Neural progenitor cell (in vitro differentiated cells): ENCODE data around the gene NFATC1. TPM values are rescaled to one million over a fixed set of nuclear protein-coding genes. Genes with fewer than 3 reads are reported as not detected.
A peak's percentile ranks its signal among the peaks of the same experiment; 100 is the strongest.

Source experiments
- DNase-seq: peaks from one replicate; pipeline ENCODE4 v3.0.0-alpha.2; 2016; ENCODE audit warnings: low spot score
- H2AFZ ChIP-seq: fragments of 200-600 bp; sonication (generic); replicated peaks from 2 replicates; pipeline ENCODE4 v1.6.1; 2016; ENCODE audit warnings: antibody characterized with exemption
- H3F3A ChIP-seq: fragments of 200-600 bp; sonication (generic); 2 replicates; pipeline ENCODE4 v1.6.1; 2016; ENCODE audit warnings: antibody characterized with exemption, low read depth
- H3K27ac ChIP-seq: fragments of 200-600 bp; sonication (generic); 2 replicates; pipeline ENCODE4 v1.5.1; 2016; ENCODE audit warnings: mild to moderate bottlenecking
- H3K27me3 ChIP-seq: fragments of 200-600 bp; sonication (generic); 2 replicates; pipeline ENCODE4 v1.6.1; 2016; ENCODE audit warnings: mild to moderate bottlenecking, moderate library complexity
- H3K36me3 ChIP-seq: fragments of 200-600 bp; sonication (generic); 2 replicates; pipeline ENCODE4 v1.5.1; 2016
- H3K4me1 ChIP-seq: fragments of 200-600 bp; sonication (generic); 2 replicates; pipeline ENCODE4 v1.6.1; 2016; ENCODE audit warnings: mixed run types
- H3K4me2 ChIP-seq: fragments of 200-600 bp; sonication (generic); 2 replicates; pipeline ENCODE4 v1.6.1; 2016
- H3K4me3 ChIP-seq: fragments of 200-600 bp; sonication (generic); 2 replicates; pipeline ENCODE4 v1.5.1; 2016
- H3K79me2 ChIP-seq: fragments of 200-600 bp; sonication (generic); 2 replicates; pipeline ENCODE4 v1.6.1; 2016; ENCODE audit warnings: low read depth
- H3K9ac ChIP-seq: fragments of 200-600 bp; sonication (generic); 2 replicates; pipeline ENCODE4 v1.6.1; 2016
- H3K9me3 ChIP-seq: fragments of 200-600 bp; sonication (generic); 2 replicates; pipeline ENCODE4 v1.5.1; 2016; ENCODE audit warnings: low read depth
- H4K20me1 ChIP-seq: fragments of 200-600 bp; sonication (generic); 2 replicates; pipeline ENCODE4 v1.6.1; 2016; ENCODE audit warnings: low read depth
- H3K27ac Mint-ChIP-seq: 3 replicates; pipeline ENCODE4 v1.8.0; 2021; ENCODE audit warnings: mixed read lengths
- H3K27me3 Mint-ChIP-seq: 2 replicates; pipeline ENCODE4 v1.8.0; 2022; ENCODE audit warnings: low read depth, mild to moderate bottlenecking, inconsistent platforms, moderate library complexity, mixed read lengths; ENCODE audit not compliant: insufficient read depth
- H3K36me3 Mint-ChIP-seq: 3 replicates; pipeline ENCODE4 v1.8.0; 2021; ENCODE audit warnings: mixed read lengths
- H3K4me1 Mint-ChIP-seq: 3 replicates; pipeline ENCODE4 v1.8.0; 2021; ENCODE audit warnings: mixed read lengths
- H3K4me3 Mint-ChIP-seq: 3 replicates; pipeline ENCODE4 v1.8.0; 2021; ENCODE audit warnings: mild to moderate bottlenecking, moderate library complexity, mixed read lengths
- H3K9me3 Mint-ChIP-seq: 3 replicates; pipeline ENCODE4 v1.8.0; 2020; ENCODE audit warnings: mixed read lengths
- EZH2 ChIP-seq: fragments of 200-600 bp; sonication (generic); IDR thresholded peaks from 2 replicates; pipeline ENCODE4 v1.6.1; 2017; ENCODE audit warnings: antibody characterized with exemption, mild to moderate bottlenecking, moderate library complexity
- EZH2phosphoT487 ChIP-seq: fragments of 200-600 bp; sonication (generic); IDR thresholded peaks from 2 replicates; pipeline ENCODE4 v1.6.1; 2017; ENCODE audit warnings: antibody characterized with exemption
- total RNA-seq: library from RNA; depleted of rRNA; stranded (reverse); fragments of >200 nt; gene quantifications from 2 replicates; pipeline ENCODE4 v1.2.3, GENCODE V29; 2015; ENCODE audit warnings: low replicate concordance
- TF ChIP-seq, protein P1 (sequence below): fragments of 200-600 bp; sonication (generic); IDR thresholded peaks from 2 replicates; pipeline ENCODE4 v1.5.1; 2017; ENCODE audit warnings: antibody characterized with exemption, mild to moderate bottlenecking

NFATC1 gene
- total RNA-seq, 1 donor from 2014 or later = 2.3 TPM

DNA sequence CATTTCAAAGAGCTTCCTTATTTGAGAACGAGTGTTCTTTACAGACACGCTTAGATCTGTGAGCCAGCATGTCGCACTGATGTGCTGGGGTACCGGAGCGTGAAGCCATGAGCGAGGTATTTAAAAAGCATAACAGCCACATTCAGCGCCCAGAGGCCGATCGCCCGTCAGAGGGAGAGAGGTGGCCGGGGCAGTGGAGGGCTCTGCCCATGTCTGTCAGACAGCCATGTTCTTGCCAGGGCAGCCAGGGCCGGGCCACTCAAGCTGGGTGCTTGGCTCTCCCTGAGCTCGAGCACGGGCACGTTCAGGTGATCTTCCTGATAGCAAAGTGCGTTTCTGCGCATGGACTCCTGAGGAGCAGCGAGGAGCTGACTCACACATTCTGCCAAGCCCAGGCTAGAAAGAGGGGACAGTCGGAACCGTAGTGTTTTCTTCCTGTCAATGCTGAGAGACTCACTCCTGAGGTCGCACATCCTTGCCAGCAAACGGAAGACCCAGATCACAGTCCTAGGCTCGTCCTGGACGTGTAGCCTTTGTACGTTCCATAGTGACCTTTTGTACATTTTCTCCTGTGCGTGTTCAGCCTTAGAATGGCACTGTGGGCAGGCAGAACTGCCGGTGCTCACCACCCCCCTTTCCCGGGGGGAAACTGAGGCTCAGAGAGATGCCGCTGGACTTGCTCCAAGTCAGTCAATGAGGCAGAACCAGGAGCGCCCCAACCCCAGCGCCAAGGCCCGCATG is 100.7 kb downstream of the NFATC1 start:
- DNase-seq = no peak
- H3F3A ChIP-seq = peaks cover 3% of the 10 kb centered on the region
- H3K4me2 ChIP-seq = no peak overlapping the region
- no peaks in the 10 kb centered on the region for H3K4me1 ChIP-seq
- Mint-ChIP-seq H3K27ac (peak overlapping the region; percentile 18), H3K4me3 (no peak overlapping the region), H3K9me3 (peaks cover 36% of the 10 kb centered on the region), H3K27me3 (no peaks in the 10 kb centered on the region), H3K4me1 (peaks cover 3% of the 10 kb centered on the region), H3K36me3 (peaks cover 6% of the 10 kb centered on the region)
- peaks cover 9% of the 10 kb centered on the region for H3K36me3 ChIP-seq
- no peaks in the 10 kb centered on the region for H4K20me1 ChIP-seq
- H2AFZ ChIP-seq = no peak overlapping the region
- no peaks in the 10 kb centered on the region for H3K27me3 ChIP-seq
- H3K79me2 ChIP-seq = no peaks in the 10 kb centered on the region
- no peak overlapping the region for H3K27ac ChIP-seq
- no peak overlapping the region for H3K9ac ChIP-seq
- no peaks in the 10 kb centered on the region for H3K9me3 ChIP-seq
- H3K4me3 ChIP-seq = no peak overlapping the region
- TF ChIP-seq EZH2phosphoT487 (no peak), EZH2 (no peak)
- TF ChIP-seq, protein P1, sequence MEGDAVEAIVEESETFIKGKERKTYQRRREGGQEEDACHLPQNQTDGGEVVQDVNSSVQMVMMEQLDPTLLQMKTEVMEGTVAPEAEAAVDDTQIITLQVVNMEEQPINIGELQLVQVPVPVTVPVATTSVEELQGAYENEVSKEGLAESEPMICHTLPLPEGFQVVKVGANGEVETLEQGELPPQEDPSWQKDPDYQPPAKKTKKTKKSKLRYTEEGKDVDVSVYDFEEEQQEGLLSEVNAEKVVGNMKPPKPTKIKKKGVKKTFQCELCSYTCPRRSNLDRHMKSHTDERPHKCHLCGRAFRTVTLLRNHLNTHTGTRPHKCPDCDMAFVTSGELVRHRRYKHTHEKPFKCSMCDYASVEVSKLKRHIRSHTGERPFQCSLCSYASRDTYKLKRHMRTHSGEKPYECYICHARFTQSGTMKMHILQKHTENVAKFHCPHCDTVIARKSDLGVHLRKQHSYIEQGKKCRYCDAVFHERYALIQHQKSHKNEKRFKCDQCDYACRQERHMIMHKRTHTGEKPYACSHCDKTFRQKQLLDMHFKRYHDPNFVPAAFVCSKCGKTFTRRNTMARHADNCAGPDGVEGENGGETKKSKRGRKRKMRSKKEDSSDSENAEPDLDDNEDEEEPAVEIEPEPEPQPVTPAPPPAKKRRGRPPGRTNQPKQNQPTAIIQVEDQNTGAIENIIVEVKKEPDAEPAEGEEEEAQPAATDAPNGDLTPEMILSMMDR = no peak

DNA sequence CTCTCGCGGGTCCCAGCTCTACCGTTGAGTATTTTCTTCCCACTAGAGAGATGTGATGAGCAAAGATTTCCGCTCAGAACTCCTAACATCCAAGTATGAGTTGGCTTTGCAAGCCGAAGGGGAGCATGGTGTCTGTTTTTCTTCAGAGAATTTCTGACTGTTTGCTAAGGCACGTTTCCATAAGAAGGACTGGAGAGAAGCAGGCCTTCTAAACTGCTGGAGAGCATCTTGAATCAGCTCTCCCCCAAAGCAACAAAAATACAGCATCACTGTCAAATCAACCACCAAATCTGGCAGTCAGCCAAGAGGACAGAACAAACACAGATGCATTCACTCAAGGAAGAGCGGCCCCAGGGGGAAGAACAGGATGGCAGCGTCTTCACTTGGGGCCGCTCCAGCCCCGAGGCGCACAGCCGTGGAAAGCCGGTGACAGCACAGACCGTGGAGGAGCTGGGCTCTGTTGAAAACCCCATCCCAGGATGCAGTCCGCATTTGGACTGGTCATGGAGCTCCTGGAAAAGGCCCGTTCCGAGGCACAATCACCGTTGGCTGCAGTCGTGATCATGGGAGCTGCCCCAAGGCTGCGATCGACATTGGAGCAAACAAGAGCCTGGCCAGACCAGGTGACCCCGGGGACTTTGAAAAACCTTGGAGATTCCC is 101.4 kb downstream of the NFATC1 start:
- no peak overlapping the region for H3K9ac ChIP-seq
- H3K4me3 Mint-ChIP-seq = no peak overlapping the region

DNA sequence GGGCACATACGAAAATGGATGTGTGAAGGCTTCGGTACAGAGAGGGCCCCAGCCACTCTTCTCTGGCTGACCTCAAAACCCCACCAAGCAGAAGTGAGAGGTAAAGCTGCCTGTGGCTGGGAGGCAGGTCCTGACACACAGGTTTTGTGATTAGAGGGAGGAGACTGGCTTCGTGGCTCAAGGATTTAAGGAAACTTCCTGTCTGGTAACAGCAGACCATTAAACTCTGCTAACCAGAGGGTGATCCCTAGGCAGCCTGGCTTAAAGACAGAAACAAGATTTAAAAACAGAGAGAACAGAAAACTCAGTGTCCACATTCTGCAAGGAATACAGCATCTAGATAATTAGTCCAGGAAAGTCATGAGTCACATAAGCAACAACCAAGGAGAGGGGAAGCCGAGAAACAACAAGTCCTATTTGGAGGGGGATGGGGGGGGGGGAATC is 101.9 kb downstream of the NFATC1 start:
- no peaks in the 10 kb centered on the region for H3K27me3 ChIP-seq
- Mint-ChIP-seq H3K9me3 (peaks cover 34% of the 10 kb centered on the region), H3K27me3 (no peaks in the 10 kb centered on the region), H3K4me1 (no peaks in the 10 kb centered on the region), H3K36me3 (peaks cover 6% of the 10 kb centered on the region), H3K27ac (no peak overlapping the region), H3K4me3 (no peak overlapping the region)
- TF ChIP-seq EZH2phosphoT487 = no peak
- TF ChIP-seq, protein P1 = no peak
- no peak for TF ChIP-seq EZH2
- no peak overlapping the region for H2AFZ ChIP-seq
- no peak overlapping the region for H3K27ac ChIP-seq
- peaks cover 9% of the 10 kb centered on the region for H3K36me3 ChIP-seq
- H3K9ac ChIP-seq = no peak overlapping the region
- no peak overlapping the region for H3K4me3 ChIP-seq
- H3K4me2 ChIP-seq = no peak overlapping the region
- H3F3A ChIP-seq = peaks cover 3% of the 10 kb centered on the region
- no peaks in the 10 kb centered on the region for H3K4me1 ChIP-seq
- no peaks in the 10 kb centered on the region for H3K9me3 ChIP-seq
- H4K20me1 ChIP-seq = no peaks in the 10 kb centered on the region
- H3K79me2 ChIP-seq = no peaks in the 10 kb centered on the region
- DNase-seq = no peak

More for the DNA sequence above, 101.4 kb downstream of the NFATC1 start:
- H3K4me1 Mint-ChIP-seq = no peaks in the 10 kb centered on the region
- peaks cover 9% of the 10 kb centered on the region for H3K36me3 ChIP-seq
- H3K27ac ChIP-seq = no peak overlapping the region
- H3K4me3 ChIP-seq = no peak overlapping the region
- peaks cover 6% of the 10 kb centered on the region for H3K36me3 Mint-ChIP-seq
- no peaks in the 10 kb centered on the region for H3K27me3 Mint-ChIP-seq
- DNase-seq = no peak
- no peaks in the 10 kb centered on the region for H4K20me1 ChIP-seq
- H2AFZ ChIP-seq = no peak overlapping the region
- no peaks in the 10 kb centered on the region for H3K4me1 ChIP-seq
- no peak overlapping the region for H3K4me2 ChIP-seq
- H3K9me3 ChIP-seq = no peaks in the 10 kb centered on the region
- no peak overlapping the region for H3K27ac Mint-ChIP-seq
- TF ChIP-seq, protein P1 = no peak
- TF ChIP-seq EZH2phosphoT487 (no peak), EZH2 (no peak)
- no peaks in the 10 kb centered on the region for H3K79me2 ChIP-seq
- H3K9me3 Mint-ChIP-seq = peaks cover 34% of the 10 kb centered on the region
- peaks cover 3% of the 10 kb centered on the region for H3F3A ChIP-seq
- H3K27me3 ChIP-seq = no peaks in the 10 kb centered on the region
